ENCODE data around the gene LBHD1.

LBHD1 gene

GRCh38 chr11:62671608-62672389 lies at the start of gene LBHD1, which contains the start of gene UQCC3:
Gene LBHD1, minus strand, starts transcription at chr11:62672267. Its CDS starts 2,236 bp downstream, at chr11:62670031.
Gene UQCC3, plus strand, starts transcription at chr11:62671673. Its CDS starts 73 bp downstream, at chr11:62671746.
- H3K4me3 ChIP-seq (ENCODE audit: control insufficient read depth, low read depth, low read length), result peak within 1 kb of the TSS; percentile 86
- TF ChIP-seq CTCF (conservative IDR thresholded peaks at IDR 0.05; ENCODE audit: control insufficient read depth, insufficient read depth, low read depth, low read length), result no peak
- DNase-seq (ENCODE audit: low read depth), result peak; percentile 86

- TF ChIP-seq CTCF (conservative IDR thresholded peaks at IDR 0.05; ENCODE audit: control insufficient read depth, insufficient read depth, low read depth, low read length), result no peak
- peak; percentile 64 for DNase-seq (ENCODE audit: low read depth)
- H3K4me3 ChIP-seq (ENCODE audit: control insufficient read depth, low read depth, low read length), result no peak overlapping the region
These were observed 47.4 kb upstream of the LBHD1 start for GRCh38 chr11:62719302-62719978.

GRCh38 chr11:62716816-62717215 lies 44.7 kb upstream of the LBHD1 start:
- H3K4me3 ChIP-seq (ENCODE audit: control insufficient read depth, low read depth, low read length), result no peak overlapping the region
- DNase-seq (ENCODE audit: low read depth), result no peak
- no peak for TF ChIP-seq CTCF (conservative IDR thresholded peaks at IDR 0.05; ENCODE audit: control insufficient read depth, insufficient read depth, low read depth, low read length)

- no peak for DNase-seq (ENCODE audit: low read depth)
- no peak overlapping the region for H3K4me3 ChIP-seq (ENCODE audit: control insufficient read depth, low read depth, low read length)
- no peak for TF ChIP-seq CTCF (conservative IDR thresholded peaks at IDR 0.05; ENCODE audit: control insufficient read depth, insufficient read depth, low read depth, low read length)
These were observed 44.1 kb upstream of the LBHD1 start for GRCh38 chr11:62716206-62716605.

- TF ChIP-seq CTCF (conservative IDR thresholded peaks at IDR 0.05; ENCODE audit: control insufficient read depth, insufficient read depth, low read depth, low read length), result no peak
- H3K4me3 ChIP-seq (ENCODE audit: control insufficient read depth, low read depth, low read length), result no peak overlapping the region
- DNase-seq (ENCODE audit: low read depth), result no peak
These were observed 43.4 kb upstream of the LBHD1 start for GRCh38 chr11:62715150-62716130.

- no peak for DNase-seq (ENCODE audit: low read depth)
- H3K4me3 ChIP-seq (ENCODE audit: control insufficient read depth, low read depth, low read length), result no peak overlapping the region
- TF ChIP-seq CTCF (conservative IDR thresholded peaks at IDR 0.05; ENCODE audit: control insufficient read depth, insufficient read depth, low read depth, low read length), result no peak
These were observed 41.3 kb upstream of the LBHD1 start for GRCh38 chr11:62713343-62713742.
